ENCODE data around the gene FAM13C.
"Not testable (repeated sequence)": the region's sequence is repeated elsewhere in the genome, so short reads cannot be mapped to it uniquely, and the experiment has no call there.

Gene FAM13C

GRCh38 chr10:59271160-59271559 is 91.2 kb downstream of the FAM13C start:
- DNase-seq, result peak; percentile 50

GRCh38 chr10:59270492-59270891 is 91.9 kb downstream of the FAM13C start:
- no peak for DNase-seq

- no peak for DNase-seq
Measured at GRCh38 chr10:59269651-59270050, 92.7 kb downstream of the FAM13C start.

GRCh38 chr10:59268460-59268859 is 93.9 kb downstream of the FAM13C start:
- no peak for DNase-seq

- no peak for DNase-seq
Measured at GRCh38 chr10:59266321-59266720, 96.0 kb downstream of the FAM13C start.

GRCh38 chr10:59265141-59265540 is 97.2 kb downstream of the FAM13C start:
- no peak for DNase-seq

- DNase-seq, result peak; percentile 23
Measured at GRCh38 chr10:59258890-59259289, 103.5 kb downstream of the FAM13C start.

GRCh38 chr10:59257224-59257623 is 105.1 kb downstream of the FAM13C start:
- no peak for DNase-seq

GRCh38 chr10:59255463-59255862 is 106.9 kb downstream of the FAM13C start:
- DNase-seq, result no peak

GRCh38 chr10:59252491-59252890 is 109.9 kb downstream of the FAM13C start:
- no peak for DNase-seq

- no peak for DNase-seq
Measured at GRCh38 chr10:59245686-59246085, 116.7 kb downstream of the FAM13C start.

- DNase-seq, result no peak
Measured at GRCh38 chr10:59244871-59245270, 117.5 kb downstream of the FAM13C start.

- DNase-seq, result no peak
Measured at GRCh38 chr10:59243611-59244195, 118.6 kb downstream of the FAM13C start.

GRCh38 chr10:59242991-59243390 is 119.4 kb downstream of the FAM13C start:
- no peak for DNase-seq

- no peak for DNase-seq
Measured at GRCh38 chr10:59242057-59242456, 120.3 kb downstream of the FAM13C start.

- peak; percentile 44 for DNase-seq
Measured at GRCh38 chr10:59240582-59241183, 121.7 kb downstream of the FAM13C start.

- not testable (repeated sequence) for DNase-seq
Measured at GRCh38 chr10:59239108-59239507, 123.2 kb downstream of the FAM13C start.

- no peak for DNase-seq
Measured at GRCh38 chr10:59237775-59238174, 124.6 kb downstream of the FAM13C start.

GRCh38 chr10:59236064-59236697 is 126.2 kb downstream of the FAM13C start:
- no peak for DNase-seq

- DNase-seq, result peak; percentile 6
Measured at GRCh38 chr10:59234816-59235429, 127.4 kb downstream of the FAM13C start.

GRCh38 chr10:59234194-59234593 is 128.2 kb downstream of the FAM13C start:
- DNase-seq, result no peak

GRCh38 chr10:59229441-59229840 is 132.9 kb downstream of the FAM13C start:
- DNase-seq, result no peak

- DNase-seq, result no peak
Measured at GRCh38 chr10:59227136-59227673, 135.1 kb downstream of the FAM13C start.

GRCh38 chr10:59225211-59225610 is 137.1 kb downstream of the FAM13C start:
- DNase-seq, result no peak
